ENCODE measurements around the gene CLMN.

DNA sequence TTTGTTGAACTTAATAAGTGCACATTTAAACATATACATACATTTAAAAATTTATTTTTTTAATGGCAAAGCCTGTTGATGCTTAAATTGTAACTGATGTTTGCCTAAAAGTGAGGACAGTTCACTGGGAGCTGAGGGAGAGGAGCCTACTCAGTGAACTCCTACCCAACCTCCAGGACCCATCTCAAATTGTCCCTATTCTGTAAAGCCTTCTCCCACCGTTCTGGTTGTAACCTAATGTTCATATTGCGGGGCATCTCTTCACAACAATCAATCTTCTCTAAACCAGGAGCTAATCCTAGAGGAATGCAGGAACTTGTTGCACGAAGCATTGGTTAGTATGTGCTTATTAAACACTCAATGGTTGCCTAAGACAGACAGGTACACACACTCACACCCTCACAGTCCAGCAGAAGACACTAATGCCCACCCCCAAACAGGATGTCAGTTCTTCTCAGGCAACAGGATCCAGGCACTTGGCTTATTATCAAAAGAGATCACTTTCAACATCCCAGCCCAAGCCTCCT is 1.8 kb downstream of the CLMN start:
- TF ChIP-seq, protein P1, sequence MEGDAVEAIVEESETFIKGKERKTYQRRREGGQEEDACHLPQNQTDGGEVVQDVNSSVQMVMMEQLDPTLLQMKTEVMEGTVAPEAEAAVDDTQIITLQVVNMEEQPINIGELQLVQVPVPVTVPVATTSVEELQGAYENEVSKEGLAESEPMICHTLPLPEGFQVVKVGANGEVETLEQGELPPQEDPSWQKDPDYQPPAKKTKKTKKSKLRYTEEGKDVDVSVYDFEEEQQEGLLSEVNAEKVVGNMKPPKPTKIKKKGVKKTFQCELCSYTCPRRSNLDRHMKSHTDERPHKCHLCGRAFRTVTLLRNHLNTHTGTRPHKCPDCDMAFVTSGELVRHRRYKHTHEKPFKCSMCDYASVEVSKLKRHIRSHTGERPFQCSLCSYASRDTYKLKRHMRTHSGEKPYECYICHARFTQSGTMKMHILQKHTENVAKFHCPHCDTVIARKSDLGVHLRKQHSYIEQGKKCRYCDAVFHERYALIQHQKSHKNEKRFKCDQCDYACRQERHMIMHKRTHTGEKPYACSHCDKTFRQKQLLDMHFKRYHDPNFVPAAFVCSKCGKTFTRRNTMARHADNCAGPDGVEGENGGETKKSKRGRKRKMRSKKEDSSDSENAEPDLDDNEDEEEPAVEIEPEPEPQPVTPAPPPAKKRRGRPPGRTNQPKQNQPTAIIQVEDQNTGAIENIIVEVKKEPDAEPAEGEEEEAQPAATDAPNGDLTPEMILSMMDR (IDR thresholded peaks at IDR 0.05) = no peak
- no peak for TF ChIP-seq EP300 (IDR thresholded peaks at IDR 0.05)

Data from gastroesophageal sphincter (tissue), 3 donors.